Neural progenitor cell (in vitro differentiated cells): Measurements from ENCODE around the gene KRTAP16-1. TPM values are rescaled to one million over a fixed set of nuclear protein-coding genes. Genes with fewer than 3 reads are reported as not detected.

ENCODE experiments used
- DNase-seq: peaks from one replicate; pipeline ENCODE4 v3.0.0-alpha.2; 2016; ENCODE audit warnings: low spot score
- H2AFZ ChIP-seq: fragments of 200-600 bp; sonication (generic); replicated peaks from 2 replicates; pipeline ENCODE4 v1.6.1; 2016; ENCODE audit warnings: antibody characterized with exemption
- H3F3A ChIP-seq: fragments of 200-600 bp; sonication (generic); 2 replicates; pipeline ENCODE4 v1.6.1; 2016; ENCODE audit warnings: antibody characterized with exemption, low read depth
- H3K27ac ChIP-seq: fragments of 200-600 bp; sonication (generic); 2 replicates; pipeline ENCODE4 v1.5.1; 2016; ENCODE audit warnings: mild to moderate bottlenecking
- H3K27me3 ChIP-seq: fragments of 200-600 bp; sonication (generic); 2 replicates; pipeline ENCODE4 v1.6.1; 2016; ENCODE audit warnings: mild to moderate bottlenecking, moderate library complexity
- H3K36me3 ChIP-seq: fragments of 200-600 bp; sonication (generic); 2 replicates; pipeline ENCODE4 v1.5.1; 2016
- H3K4me1 ChIP-seq: fragments of 200-600 bp; sonication (generic); 2 replicates; pipeline ENCODE4 v1.6.1; 2016; ENCODE audit warnings: mixed run types
- H3K4me2 ChIP-seq: fragments of 200-600 bp; sonication (generic); 2 replicates; pipeline ENCODE4 v1.6.1; 2016
- H3K4me3 ChIP-seq: fragments of 200-600 bp; sonication (generic); 2 replicates; pipeline ENCODE4 v1.5.1; 2016
- H3K79me2 ChIP-seq: fragments of 200-600 bp; sonication (generic); 2 replicates; pipeline ENCODE4 v1.6.1; 2016; ENCODE audit warnings: low read depth
- H3K9ac ChIP-seq: fragments of 200-600 bp; sonication (generic); 2 replicates; pipeline ENCODE4 v1.6.1; 2016
- H3K9me3 ChIP-seq: fragments of 200-600 bp; sonication (generic); 2 replicates; pipeline ENCODE4 v1.5.1; 2016; ENCODE audit warnings: low read depth
- H4K20me1 ChIP-seq: fragments of 200-600 bp; sonication (generic); 2 replicates; pipeline ENCODE4 v1.6.1; 2016; ENCODE audit warnings: low read depth
- H3K27ac Mint-ChIP-seq: 3 replicates; pipeline ENCODE4 v1.8.0; 2021; ENCODE audit warnings: mixed read lengths
- H3K27me3 Mint-ChIP-seq: 2 replicates; pipeline ENCODE4 v1.8.0; 2022; ENCODE audit warnings: low read depth, mild to moderate bottlenecking, inconsistent platforms, moderate library complexity, mixed read lengths; ENCODE audit not compliant: insufficient read depth
- H3K36me3 Mint-ChIP-seq: 3 replicates; pipeline ENCODE4 v1.8.0; 2021; ENCODE audit warnings: mixed read lengths
- H3K4me1 Mint-ChIP-seq: 3 replicates; pipeline ENCODE4 v1.8.0; 2021; ENCODE audit warnings: mixed read lengths
- H3K4me3 Mint-ChIP-seq: 3 replicates; pipeline ENCODE4 v1.8.0; 2021; ENCODE audit warnings: mild to moderate bottlenecking, moderate library complexity, mixed read lengths
- H3K9me3 Mint-ChIP-seq: 3 replicates; pipeline ENCODE4 v1.8.0; 2020; ENCODE audit warnings: mixed read lengths
- CTCF ChIP-seq: fragments of 200-600 bp; sonication (generic); IDR thresholded peaks from 2 replicates; pipeline ENCODE4 v1.5.1; 2017; ENCODE audit warnings: antibody characterized with exemption, mild to moderate bottlenecking
- EZH2 ChIP-seq: fragments of 200-600 bp; sonication (generic); IDR thresholded peaks from 2 replicates; pipeline ENCODE4 v1.6.1; 2017; ENCODE audit warnings: antibody characterized with exemption, mild to moderate bottlenecking, moderate library complexity
- EZH2phosphoT487 ChIP-seq: fragments of 200-600 bp; sonication (generic); IDR thresholded peaks from 2 replicates; pipeline ENCODE4 v1.6.1; 2017; ENCODE audit warnings: antibody characterized with exemption
- total RNA-seq: library from RNA; depleted of rRNA; stranded (reverse); fragments of >200 nt; gene quantifications from 2 replicates; pipeline ENCODE4 v1.2.3, GENCODE V29; 2015; ENCODE audit warnings: low replicate concordance

The KRTAP16-1 gene
- total RNA-seq, 1 donor from 2014 or later: not detected

GRCh38 chr17:41322903-41323895, 14.1 kb upstream of the KRTAP16-1 start:
- H3K4me1 Mint-ChIP-seq: no peaks in the 10 kb centered on the region
- no peaks in the 10 kb centered on the region for H3F3A ChIP-seq
- H3K9me3 ChIP-seq: peaks cover 10% of the 10 kb centered on the region
- peaks cover 3% of the 10 kb centered on the region for H3K27me3 Mint-ChIP-seq
- no peaks in the 10 kb centered on the region for H3K27me3 ChIP-seq
- peak overlapping the region; percentile 59 for H3K27ac Mint-ChIP-seq
- peaks cover 4% of the 10 kb centered on the region for H3K9me3 Mint-ChIP-seq
- no peak overlapping the region for H3K27ac ChIP-seq
- H4K20me1 ChIP-seq: no peaks in the 10 kb centered on the region
- no peak overlapping the region for H3K4me3 Mint-ChIP-seq
- no peak overlapping the region for H2AFZ ChIP-seq
- no peak for TF ChIP-seq EZH2phosphoT487
- TF ChIP-seq EZH2: no peak
- no peak for TF ChIP-seq CTCF
- no peaks in the 10 kb centered on the region for H3K4me1 ChIP-seq
- no peak overlapping the region for H3K9ac ChIP-seq
- no peak overlapping the region for H3K4me2 ChIP-seq
- H3K36me3 ChIP-seq: no peaks in the 10 kb centered on the region
- H3K4me3 ChIP-seq: no peak overlapping the region
- H3K79me2 ChIP-seq: no peaks in the 10 kb centered on the region
- H3K36me3 Mint-ChIP-seq: no peaks in the 10 kb centered on the region
- DNase-seq: no peak

DNA sequence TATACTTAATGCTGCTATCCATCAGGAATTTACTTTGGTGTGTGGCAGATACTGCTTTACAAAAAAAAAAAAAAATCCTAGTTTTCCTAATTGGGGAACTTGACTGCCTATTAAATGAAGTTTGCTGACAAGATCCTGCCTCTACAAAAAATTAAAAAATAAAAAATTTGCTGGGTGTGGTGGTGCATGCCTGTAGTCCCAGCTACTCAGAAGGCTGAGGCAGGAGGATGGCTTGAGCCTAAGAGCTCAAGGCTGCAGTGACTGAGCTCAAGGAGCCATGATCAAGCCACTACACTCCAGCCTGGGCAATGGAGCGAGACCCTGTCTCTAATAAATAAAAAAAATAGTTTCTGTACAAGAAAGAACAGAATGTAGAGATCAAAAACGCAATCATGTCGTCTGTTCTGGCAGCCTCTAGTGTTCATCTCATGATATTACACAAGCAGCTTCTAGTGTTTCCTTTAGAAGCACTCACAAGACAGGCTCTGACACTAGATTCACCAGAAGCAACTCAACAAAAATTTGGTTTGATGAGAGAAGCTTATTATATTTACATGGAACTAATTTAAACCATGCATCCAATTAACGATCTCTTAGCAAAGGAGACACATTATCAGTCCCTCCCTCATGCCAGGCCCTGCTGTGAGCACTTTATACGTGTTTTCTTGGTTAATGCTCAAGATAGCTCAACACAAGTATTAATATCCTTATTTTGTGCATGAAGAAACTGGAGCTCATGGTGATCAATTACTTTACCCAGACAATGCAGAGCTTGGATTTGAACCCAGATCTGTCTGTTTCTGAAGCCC, 13.2 kb upstream of the KRTAP16-1 start:
- DNase-seq: peak; percentile 44
- no peak overlapping the region for H3K4me3 Mint-ChIP-seq

GRCh38 chr17:41318231-41318630, 9.1 kb upstream of the KRTAP16-1 start:
- peaks cover 4% of the 10 kb centered on the region for H3K9me3 Mint-ChIP-seq
- TF ChIP-seq EZH2 (no peak), EZH2phosphoT487 (no peak), CTCF (no peak)

More for the DNA sequence above, 13.2 kb upstream of the KRTAP16-1 start:
- Mint-ChIP-seq H3K27ac (no peak overlapping the region), H3K4me1 (no peaks in the 10 kb centered on the region), H3K27me3 (peaks cover 3% of the 10 kb centered on the region), H3K36me3 (no peaks in the 10 kb centered on the region), H3K9me3 (peaks cover 4% of the 10 kb centered on the region)
- Histone ChIP-seq H3K27me3 (no peaks in the 10 kb centered on the region), H3K9me3 (peaks cover 10% of the 10 kb centered on the region), H3K4me3 (no peak overlapping the region), H3K27ac (no peak overlapping the region), H3K9ac (no peak overlapping the region), H4K20me1 (no peaks in the 10 kb centered on the region), H3K4me1 (no peaks in the 10 kb centered on the region), H3K79me2 (no peaks in the 10 kb centered on the region), H3F3A (no peaks in the 10 kb centered on the region), H3K4me2 (no peak overlapping the region), H2AFZ (peak overlapping the region; percentile 45), H3K36me3 (no peaks in the 10 kb centered on the region)
- TF ChIP-seq EZH2phosphoT487 (no peak), CTCF (peak; percentile 70)

More at GRCh38 chr17:41318231-41318630, 9.1 kb upstream of the KRTAP16-1 start:
- Histone ChIP-seq H3K4me2 (no peak overlapping the region), H4K20me1 (no peaks in the 10 kb centered on the region), H3F3A (no peaks in the 10 kb centered on the region), H3K27me3 (no peaks in the 10 kb centered on the region), H3K27ac (no peak overlapping the region), H3K79me2 (no peaks in the 10 kb centered on the region), H2AFZ (no peak overlapping the region), H3K4me1 (no peaks in the 10 kb centered on the region), H3K36me3 (no peaks in the 10 kb centered on the region), H3K9ac (no peak overlapping the region), H3K4me3 (no peak overlapping the region), H3K9me3 (peaks cover 10% of the 10 kb centered on the region)
- DNase-seq: no peak
- H3K27me3 Mint-ChIP-seq: no peaks in the 10 kb centered on the region
- H3K27ac Mint-ChIP-seq: no peak overlapping the region
- no peaks in the 10 kb centered on the region for H3K4me1 Mint-ChIP-seq
- H3K36me3 Mint-ChIP-seq: no peaks in the 10 kb centered on the region
- no peak overlapping the region for H3K4me3 Mint-ChIP-seq
